ENCODE data around the gene RPS15.

RPS15 gene

DNA sequence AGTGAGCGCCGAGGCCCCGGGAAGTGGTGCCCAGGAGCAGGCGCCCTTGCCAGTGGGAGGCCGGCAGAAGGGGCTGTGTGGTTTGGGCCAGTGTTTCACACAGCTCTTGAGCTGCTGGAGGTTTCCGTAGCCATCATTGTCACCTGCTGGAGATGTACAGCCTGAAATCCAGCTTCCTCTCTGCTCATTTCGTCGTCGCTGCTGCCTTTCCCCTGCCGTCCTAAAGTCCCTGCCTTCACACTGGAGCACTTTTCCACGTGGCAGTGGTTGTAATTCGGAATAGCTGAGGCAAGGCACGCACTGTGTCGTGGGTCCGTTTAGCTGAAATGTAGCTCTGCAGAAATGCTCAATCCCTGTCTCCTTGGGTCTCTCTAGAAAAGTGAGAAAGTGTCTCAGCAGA lies 17.6 kb upstream of the RPS15 start:
- no peak for FAIRE-seq

DNA sequence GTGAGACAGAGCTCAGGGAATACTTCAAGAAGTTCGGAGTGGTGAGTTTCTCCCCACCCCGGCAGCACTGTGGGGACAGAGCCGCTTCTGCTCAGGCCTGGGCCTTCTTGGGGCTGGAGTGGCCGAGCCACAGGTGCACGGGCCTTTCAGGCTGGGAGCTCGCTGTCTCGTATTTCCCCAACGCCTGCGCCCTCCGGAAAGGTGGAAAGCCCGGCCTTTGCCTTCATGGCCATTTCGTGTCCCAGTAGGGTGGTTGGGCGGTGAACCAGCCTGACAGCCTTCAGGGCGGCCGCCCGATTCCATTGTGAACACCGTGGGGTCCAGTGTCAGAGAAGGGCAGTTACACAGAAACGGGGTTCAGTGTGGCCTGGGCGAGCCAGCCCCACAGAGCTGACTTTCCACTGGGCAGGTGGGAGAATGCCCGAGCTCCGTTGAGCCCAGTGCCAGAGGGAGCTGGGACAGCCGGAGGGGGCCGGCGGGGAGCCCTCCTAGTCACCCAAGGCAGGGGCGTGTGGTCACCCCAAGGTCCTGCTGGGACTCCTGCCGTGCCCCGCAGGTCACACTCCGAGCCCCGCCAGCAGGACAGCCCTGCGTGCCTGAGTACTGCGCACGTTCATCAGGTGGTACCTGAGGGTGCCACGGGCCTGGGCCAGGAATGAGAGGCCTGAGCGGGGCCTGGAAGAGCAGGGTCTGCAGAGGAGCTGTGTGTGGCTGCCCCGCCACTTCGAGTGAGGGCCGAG lies 16.8 kb upstream of the RPS15 start:
- FAIRE-seq = no peak

DNA sequence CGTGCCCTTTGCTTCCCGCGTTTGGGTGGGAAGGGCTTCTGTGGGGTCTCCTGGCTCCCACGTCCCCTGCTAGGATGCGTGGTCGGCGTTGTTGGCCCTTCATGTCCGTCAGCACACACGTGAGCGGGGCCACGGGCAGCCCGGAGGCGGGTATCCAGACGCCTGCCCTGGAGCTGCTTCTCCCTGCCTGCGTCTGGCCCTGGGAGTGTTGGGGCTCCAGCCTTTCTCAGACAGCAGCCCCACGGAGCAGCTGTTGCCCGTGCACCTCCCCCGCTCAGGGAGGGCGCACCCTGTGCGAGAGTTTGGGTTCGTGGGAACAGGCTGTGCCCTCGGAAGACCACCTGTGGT lies 16.3 kb upstream of the RPS15 start:
- FAIRE-seq = no peak

DNA sequence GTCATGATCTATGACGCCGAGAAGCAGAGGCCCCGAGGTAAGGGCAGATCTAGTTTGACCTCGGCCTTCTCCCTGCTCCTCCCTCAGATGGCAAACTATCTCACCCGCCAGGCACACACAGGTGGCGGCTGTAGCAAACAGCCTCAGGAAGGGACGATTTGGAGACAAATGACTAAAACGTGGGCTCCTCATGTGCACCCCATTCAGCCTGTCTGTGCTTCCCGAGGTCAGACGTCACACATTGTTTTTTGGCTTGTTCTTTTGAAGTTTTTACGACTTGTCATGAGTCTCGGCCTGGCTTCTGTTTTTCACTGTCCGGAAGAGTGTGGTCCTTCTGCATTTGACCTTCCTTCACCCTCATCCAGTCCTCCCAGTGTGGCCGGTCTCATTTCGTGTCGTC lies 15.8 kb upstream of the RPS15 start:
- FAIRE-seq = no peak

DNA sequence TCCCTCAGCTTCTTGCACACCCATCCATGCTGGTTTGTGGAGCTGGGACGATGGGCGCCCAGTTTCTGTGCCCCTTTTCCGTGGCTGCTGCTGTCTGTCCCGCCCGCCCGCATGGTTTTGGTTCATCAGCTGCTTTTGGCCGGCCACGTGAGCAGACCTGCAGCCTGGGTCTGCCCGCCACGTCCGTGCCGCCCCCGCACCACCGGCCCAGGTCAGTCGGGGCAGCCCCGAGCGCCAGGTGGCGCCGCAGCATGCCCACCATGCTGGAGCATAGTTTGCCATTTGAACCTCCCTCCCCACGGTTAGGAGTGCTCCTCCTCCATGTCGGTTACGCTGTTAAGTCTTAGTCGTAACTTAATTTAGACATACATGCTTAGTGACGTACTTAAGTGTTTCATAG lies 15.3 kb upstream of the RPS15 start:
- FAIRE-seq = no peak

DNA sequence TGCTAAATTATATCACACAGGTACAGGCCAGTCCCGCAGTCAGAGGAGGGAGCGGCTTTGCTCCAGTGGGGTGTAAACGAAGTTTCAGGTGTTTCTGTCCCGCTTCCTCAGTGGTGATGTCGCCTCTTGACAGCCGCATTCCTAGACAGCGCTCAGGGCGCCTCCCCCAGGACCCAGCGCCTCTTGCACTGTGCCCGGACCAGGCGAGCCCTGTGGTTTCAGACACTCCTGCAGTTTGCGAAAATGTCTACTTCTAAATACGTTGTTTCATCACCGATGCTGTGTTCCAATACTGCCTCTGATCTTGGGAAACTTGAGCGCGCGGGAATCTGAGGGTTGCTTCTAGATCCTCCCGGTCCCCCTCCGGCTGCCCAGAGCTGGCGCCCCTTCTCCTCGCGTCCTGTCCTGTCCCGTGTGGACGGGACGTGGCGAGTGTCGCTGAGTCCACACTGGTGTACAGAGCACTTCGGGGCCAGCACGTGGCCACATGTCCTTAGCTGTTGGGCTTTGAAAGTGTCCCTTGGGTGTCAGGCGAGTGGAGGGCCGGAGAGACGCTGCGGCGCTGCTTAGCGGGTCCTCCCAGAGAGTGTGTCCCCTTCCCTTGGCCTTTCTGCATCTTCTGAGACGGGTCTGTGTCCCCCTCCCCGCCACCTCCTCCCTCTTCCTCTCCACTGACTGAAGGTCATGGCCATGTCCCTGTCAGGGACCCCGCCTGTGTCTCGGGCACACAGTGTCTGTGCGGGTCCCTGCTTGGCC lies 14.6 kb upstream of the RPS15 start:
- no peak for FAIRE-seq

DNA sequence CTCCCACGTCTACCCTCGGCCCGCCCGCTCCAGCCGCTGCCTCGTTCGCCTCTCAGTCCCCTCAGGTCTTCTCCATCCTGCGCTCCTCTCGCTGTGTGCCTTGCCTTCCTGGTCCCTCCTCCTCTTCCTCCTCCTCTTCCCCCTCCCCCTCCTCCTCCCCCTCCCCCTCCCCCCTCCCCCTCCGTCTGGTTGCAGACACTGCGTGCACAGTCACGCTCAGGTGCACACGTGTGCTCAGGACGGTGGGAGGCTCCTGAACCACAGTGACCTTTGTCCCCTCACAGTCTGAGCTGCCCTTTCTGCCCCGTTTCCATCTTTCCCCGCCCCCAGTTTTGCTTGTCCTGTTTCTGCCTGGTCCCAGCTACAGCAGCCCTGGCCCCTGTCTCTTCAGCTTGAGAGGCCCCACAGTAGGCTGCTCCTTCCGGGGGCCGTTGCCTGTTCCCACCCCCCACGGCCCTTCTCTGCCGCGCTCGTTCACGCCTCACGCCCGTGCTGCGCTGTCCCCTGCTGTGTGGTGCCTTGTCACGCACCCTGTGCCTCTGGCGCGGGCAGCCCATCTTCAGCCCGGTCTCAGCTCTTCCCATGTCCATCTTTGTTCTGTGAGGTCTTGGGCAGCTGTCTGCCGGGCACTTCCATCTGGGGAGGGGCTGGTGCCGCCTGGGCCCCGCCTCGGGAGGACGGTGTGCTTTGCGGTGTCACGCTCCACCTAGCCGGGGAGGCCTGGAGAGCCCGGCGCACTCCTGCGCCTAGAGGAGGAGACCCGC lies 13.8 kb upstream of the RPS15 start:
- FAIRE-seq = no peak

DNA sequence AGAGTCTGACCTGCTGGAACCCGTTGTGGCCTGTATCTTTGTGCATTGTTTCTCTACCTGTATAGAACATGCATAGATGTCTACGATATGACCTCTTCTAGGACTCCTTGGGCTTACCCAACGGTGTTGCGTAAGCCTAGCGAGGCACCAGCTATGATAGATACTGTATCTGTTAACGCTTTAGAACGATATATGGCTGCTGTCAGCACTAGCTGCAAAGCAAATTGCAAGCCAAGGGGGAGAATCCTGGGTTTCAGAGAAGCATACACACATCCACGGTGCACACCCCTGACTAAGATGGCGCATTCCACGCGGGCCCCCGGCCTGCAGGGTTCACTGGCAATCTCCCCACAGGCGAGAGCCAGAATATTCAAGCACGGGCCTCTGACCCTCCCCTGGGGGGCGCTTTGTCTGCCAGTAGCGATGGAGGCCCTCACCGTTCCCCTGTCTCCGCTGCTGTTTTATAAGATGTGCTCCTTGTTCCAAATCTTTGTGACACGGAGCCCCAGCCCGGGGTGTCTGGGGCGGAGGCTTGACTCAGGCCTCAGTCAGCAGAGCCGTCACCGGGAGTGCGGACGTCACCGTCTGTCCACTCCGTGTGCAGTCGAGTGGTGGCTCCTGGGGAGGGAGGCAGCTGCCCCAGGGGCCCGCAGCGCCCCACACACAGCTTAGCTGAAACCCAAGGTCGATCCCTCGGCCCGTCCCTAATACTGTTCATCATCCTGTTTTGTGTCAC lies 12.9 kb upstream of the RPS15 start:
- no peak for FAIRE-seq

DNA sequence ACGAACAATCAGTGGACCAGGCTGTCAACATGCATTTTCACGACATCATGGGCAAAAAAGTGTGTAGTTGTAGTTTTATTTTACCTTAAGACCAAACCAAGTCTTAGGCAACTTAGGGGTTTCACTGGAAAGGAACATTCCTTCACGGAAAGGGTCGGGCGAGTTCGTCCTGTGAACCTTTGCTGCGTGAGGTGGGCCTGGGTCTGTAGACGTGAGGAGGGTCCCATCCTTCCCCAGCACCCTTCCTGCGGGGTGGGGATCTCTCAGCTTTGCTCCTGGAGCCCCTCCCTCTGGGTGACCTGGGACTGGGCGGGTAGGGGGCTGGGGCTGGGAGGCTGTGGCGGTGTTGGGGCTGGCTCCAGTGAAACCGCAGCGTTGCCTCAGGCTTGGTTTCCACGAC lies 12.3 kb upstream of the RPS15 start:
- no peak for FAIRE-seq

DNA sequence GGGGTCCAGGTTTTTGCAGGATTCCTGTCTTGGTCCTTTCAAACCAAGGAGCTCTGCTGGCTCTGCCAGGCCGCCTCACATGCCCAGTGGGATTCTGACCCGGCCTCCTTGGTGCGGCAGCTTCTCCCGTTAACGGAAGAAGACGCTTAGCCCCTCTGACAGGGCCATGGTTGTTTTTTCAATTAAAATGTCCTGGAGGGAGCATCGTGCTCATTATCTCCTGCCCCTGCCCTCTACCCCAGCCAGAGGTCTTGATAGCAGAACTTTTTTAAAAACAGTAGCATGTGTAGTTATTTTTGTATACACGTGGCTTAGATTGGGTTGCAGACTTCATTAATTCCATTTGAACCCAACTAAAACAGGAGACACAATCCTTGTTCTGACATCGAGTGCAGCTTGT lies 11.5 kb upstream of the RPS15 start:
- FAIRE-seq = no peak

DNA sequence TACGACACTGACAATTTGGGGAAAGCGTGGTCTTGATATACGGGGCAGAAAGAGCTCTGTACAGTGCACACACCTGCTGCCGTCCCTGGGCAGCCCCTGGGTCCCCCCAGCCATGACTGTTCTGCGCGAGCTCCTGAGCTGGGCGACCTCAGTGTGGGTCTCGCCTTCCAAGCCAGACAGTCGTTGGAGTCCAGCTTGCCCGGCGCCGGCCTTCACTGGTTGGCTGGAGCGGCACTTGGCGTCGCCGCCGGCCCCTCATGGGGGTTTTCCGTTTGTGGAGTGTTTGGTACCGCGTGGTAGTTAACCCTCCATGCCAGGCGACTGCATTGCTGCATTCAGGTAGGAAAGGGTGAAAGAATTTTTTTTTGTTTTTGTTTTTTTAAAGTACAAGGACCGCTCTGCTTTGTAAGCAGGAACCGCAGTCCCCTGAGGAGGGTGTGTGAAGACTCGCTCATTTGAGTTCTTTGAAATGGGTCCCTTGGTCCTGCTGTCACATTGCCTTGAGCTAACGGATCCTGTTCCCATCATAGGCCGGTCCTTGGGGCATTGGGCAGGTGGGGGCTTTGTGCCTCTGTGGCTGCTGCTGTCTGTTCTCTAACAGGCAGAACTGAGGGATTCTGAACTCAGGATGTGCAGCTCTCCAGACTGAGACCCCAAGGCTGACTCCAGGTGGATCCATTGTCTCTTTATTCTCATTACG lies 10.8 kb upstream of the RPS15 start:
- FAIRE-seq = no peak

DNA sequence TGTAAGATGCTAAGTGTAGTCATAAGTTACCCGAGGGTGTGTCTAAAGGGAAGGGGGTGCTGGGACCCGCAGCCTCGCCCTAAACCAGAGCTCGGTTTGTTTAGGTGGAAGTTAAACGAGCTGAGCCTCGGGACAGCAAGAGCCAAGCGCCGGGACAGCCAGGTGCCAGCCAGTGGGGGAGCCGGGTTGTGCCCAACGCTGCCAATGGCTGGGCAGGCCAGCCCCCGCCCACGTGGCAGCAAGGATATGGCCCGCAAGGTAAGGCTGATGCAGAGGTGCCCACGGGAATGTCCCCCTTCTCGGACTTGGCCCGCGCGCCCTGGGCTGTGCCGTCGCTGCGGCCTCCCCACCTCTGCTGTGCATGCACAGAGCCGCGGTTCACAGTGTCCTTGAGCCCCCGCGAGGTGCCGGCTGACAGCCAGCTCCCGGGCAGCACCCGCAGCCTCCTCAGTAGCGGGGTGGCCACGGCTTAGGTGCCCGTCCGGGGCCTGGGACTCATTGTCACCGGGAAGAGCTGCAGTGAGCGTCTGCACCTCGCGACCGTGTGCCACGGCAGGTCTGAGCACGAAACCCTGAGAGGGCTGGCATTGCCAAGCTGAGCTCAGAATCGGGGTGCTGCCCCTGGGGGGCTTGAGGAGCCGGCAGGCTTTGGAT lies 9.3 kb upstream of the RPS15 start:
- FAIRE-seq = no peak

DNA sequence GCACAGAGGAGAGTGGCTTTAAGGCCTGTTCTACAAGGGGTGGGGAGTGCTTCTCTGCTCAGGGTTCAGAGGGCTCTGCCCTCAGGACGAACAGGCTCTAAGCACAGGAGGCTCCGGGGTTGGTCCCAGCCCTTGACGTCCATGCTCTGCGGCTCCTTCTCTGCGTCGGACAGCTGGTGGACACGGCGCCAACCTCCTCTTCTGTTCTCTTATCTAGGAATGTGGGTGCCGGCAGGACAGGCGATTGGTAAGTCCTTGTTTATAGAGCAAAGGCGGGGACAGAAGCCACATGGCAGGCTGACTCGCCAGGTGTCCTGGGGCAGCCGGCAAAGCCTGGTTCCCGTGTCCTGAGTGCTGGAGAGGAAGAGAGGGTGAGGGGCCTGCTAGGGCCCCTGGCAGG lies 8.4 kb upstream of the RPS15 start:
- FAIRE-seq = no peak

DNA sequence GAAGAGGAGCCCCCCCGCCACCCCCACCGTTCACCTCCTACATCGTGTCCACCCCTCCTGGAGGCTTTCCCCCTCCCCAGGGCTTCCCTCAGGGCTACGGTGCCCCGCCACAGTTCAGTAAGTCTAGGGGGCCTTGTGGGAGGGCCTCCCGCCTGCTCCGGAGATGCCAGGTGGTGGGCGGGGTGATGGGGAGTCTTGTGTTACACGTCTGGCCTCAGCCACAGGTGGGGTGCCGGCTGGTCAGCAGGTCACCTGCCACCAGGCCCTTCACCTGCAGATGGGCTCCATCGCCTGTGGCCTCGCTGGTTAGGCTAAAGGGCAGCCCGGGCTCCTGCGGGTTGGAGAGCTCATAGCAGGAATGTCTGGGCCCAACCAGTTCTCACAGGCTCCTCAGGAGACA lies 8.0 kb upstream of the RPS15 start:
- FAIRE-seq = no peak

DNA sequence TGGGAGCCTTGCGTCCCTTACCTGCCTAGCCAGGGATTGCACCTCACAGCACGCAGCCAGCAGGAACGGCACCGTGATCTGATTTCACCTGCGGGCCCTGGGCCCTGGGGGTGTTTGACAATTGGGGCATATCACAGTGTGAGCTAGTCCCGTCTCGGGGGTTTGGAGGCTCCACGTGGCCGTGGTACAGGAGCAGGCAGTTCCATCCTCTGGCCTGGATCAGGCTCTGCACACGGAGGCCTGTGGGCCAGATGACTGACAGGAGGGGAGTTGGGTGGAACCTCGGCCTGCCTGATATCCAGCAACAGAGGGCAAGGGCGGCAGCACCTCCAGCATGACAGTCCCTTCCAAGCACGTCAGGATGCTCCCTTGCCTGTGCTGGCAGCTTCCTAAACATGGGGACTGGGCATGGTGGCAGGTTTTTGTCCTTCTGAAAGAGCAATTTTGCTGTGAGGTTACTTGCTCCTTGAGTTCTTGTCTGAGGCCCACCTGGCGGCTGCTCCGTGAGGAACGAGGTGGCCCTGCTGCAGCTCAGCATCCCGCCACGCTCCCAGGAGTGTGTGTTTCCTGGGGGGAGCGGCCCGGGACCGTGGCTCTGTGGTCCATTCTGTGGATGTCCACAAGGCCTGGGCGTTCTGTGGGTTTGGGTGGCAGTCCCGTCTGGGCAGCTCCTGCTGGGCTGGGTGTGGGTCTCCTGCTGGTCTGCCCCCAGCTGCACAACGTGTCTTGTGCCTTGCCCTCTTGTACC lies 6.3 kb upstream of the RPS15 start:
- FAIRE-seq = no peak

DNA sequence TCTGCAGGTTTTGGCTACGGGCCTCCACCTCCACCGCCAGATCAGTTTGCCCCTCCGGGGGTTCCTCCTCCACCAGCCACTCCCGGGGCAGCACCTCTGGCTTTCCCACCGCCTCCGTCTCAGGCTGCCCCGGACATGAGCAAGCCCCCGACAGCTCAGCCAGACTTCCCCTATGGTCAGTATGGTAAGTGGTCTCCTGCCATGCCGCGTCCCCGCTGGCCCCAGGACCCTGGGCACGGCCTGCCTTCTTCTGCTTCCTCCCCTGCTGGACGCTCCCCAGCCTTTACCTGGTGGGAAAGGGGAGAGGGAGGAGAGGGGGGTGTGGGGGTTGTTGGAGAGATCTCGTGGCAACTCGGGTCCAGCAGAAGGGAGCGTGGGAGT lies 5.7 kb upstream of the RPS15 start:
- FAIRE-seq = no peak

DNA sequence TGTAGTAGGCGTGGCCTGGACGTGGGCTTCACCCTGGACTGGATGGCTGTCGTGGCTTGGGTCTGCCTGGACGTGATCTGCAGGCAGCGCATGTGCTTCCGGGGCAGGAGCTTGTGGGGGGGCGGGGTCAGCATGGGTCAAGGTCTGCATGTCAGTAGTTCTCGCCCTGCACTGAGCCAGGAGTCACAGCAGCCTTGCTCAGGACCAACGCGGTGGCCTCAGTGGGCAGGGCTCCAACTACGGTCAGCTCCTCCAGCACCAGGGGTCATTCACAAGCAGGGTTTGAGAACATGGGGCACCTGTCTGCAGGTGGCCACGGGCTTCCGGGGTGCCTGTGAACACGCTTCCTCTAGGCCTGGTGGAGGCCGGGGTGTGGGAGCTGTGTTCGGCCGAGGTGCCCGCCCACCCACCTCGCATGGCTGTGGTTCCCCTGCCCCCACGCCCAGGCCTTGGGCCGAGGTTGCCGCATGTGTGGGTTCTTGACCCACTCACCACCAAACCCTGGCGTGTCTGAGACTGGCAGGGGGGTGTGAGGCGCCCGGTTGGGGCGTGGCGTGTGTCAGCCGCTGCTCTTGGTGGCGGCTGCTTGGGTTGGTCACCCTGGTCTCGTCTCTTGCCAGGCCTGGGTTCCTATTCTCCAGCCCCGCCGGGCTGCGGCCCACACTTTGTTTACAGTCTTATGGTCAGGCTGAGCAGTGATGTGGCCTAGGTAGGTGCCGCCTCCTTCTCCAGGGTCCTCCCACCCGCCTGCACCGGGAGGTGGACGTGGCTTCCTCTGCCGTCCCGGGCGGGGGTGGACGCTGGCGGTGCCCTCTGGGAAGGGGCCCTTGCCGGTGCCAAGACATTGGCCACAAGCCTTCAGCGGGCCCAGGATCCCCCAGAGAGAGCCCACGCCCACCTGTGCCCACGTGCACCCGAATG lies 4.8 kb upstream of the RPS15 start:
- no peak for FAIRE-seq

DNA sequence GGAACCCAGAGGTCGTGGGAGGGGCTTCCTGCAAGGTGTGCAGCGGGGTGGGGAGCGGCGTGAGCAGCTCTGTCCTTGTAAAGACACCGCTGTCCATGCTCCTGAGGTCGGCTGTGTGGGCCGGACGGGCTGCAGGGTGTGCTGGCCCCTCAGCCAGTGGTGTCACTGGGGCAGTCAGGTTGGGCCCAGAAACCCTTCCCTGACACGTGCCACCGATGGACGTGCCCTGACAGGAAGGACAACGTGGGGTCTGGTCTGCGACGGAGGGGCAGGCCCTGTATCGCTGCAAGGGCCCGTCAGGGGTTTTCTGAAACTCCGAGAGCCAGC lies 4.2 kb upstream of the RPS15 start:
- no peak for FAIRE-seq

DNA sequence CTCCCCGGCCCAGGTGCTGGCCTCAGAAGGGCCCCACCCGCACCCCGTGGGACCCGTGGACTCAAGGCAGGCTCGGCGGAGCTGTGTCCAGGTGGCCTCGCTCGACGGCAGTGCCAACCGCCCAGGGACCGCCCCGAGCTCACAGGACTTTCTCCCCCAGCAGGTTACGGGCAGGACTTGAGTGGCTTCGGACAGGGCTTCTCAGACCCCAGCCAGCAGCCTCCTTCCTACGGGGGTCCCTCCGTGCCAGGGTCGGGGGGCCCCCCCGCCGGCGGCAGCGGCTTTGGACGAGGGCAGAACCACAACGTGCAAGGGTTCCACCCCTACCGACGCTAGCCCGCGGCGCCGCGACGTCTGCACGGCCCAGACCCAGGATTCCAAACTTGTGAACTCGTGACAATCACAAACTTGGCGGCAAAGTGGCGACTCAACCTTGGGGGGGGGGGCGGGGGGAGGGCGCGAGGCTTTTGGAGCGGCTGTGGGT lies 3.6 kb upstream of the RPS15 start:
- FAIRE-seq = no peak

DNA sequence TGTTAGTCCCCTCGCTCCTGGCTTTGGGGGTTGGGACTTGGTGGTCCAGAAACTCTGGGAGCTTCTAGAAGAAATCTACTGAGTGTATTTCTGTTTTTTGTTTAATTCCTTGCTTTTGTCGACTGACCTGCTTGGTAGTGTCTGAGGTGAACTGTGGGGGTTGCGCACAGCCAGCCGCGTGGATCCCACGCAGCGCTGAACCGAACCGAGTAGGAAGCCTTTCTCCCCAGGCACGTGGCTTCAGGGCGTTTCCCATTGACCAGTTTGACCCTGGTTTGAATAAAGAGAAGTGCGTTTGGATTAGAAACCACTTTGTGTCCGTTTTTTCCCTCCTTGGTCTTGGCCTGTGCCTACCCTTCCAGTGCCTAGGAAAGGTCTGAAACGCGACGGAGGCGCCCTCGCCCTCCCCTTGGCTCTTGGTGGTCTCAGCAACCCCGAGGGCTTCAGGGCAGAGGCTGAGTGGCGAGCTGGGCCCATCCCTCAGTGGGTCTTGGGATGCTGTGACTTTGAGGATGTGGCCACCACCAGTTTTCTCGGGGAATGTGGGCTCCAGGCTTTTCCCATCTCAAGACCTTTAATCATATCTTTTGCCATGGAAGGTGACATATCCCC lies 2.7 kb upstream of the RPS15 start:
- no peak for FAIRE-seq

Measured in islet of Langerhans (tissue), 1 donor.